ENCODE measurements around the gene TLE4.

GRCh38 chr9:79662537-79662956 is 90.8 kb downstream of the TLE4 start:
- TF ChIP-seq, protein P1, sequence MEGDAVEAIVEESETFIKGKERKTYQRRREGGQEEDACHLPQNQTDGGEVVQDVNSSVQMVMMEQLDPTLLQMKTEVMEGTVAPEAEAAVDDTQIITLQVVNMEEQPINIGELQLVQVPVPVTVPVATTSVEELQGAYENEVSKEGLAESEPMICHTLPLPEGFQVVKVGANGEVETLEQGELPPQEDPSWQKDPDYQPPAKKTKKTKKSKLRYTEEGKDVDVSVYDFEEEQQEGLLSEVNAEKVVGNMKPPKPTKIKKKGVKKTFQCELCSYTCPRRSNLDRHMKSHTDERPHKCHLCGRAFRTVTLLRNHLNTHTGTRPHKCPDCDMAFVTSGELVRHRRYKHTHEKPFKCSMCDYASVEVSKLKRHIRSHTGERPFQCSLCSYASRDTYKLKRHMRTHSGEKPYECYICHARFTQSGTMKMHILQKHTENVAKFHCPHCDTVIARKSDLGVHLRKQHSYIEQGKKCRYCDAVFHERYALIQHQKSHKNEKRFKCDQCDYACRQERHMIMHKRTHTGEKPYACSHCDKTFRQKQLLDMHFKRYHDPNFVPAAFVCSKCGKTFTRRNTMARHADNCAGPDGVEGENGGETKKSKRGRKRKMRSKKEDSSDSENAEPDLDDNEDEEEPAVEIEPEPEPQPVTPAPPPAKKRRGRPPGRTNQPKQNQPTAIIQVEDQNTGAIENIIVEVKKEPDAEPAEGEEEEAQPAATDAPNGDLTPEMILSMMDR (IDR thresholded peaks at IDR 0.05; ENCODE audit: low read depth, low read length, poor library complexity, severe bottlenecking) = no peak
- no peak for TF ChIP-seq EZH2phosphoT487 (IDR thresholded peaks at IDR 0.05; ENCODE audit: borderline replicate concordance, low read length)

All from DOHH2 (cell line).